Measurements from ENCODE around the gene GPR83. TPM values are rescaled to one million over a fixed set of nuclear protein-coding genes. Genes with fewer than 3 reads are reported as not detected.

The GPR83 gene
- total and polyA plus RNA-seq, 10 of the 15 experiments (the other 5 are each of a cell fraction or from before 2014, with no cell fraction given): 0.03 to 0.19 (median 0.05) TPM; not detected in 7

- no peak for TF ChIP-seq PML (IDR thresholded peaks at IDR 0.05; ENCODE audit: low read length)
- TF ChIP-seq CTCF (IDR thresholded peaks at IDR 0.05 in 2 of 3, conservative IDR thresholded peaks at IDR 0.05 in 1 of 3; ENCODE audit: control insufficient read depth in 2 of 3, extremely low read depth in 1 of 3, insufficient read depth in 1 of 3, low read depth in 3 of 3, low read length in 3 of 3): no peak
- TF ChIP-seq RBBP5 (conservative IDR thresholded peaks at IDR 0.05): no peak
- no peak for TF ChIP-seq RUNX3 (IDR thresholded peaks at IDR 0.05; ENCODE audit: low read length)
- no peak for TF ChIP-seq EED (IDR thresholded peaks at IDR 0.05; ENCODE audit: low read depth)
- TF ChIP-seq MLLT1 (IDR thresholded peaks at IDR 0.05): no peak
- no peak for TF ChIP-seq FOS (IDR thresholded peaks at IDR 0.05; ENCODE audit: borderline replicate concordance, extremely low read depth, insufficient read length)
- no peak for TF ChIP-seq ZNF687 (IDR thresholded peaks at IDR 0.05)
- no peak for TF ChIP-seq SMC3 (IDR thresholded peaks at IDR 0.05; ENCODE audit: borderline replicate concordance, low read length)
- TF ChIP-seq IRF3 (IDR thresholded peaks at IDR 0.05): no peak
- TF ChIP-seq EP300 (IDR thresholded peaks at IDR 0.05; ENCODE audit: borderline replicate concordance in 1 of 2, control insufficient read depth in 1 of 2, low read depth in 2 of 2, low read length in 2 of 2): no peak
- TF ChIP-seq CBX5 (IDR thresholded peaks at IDR 0.05; ENCODE audit: low read depth): no peak
- TF ChIP-seq HSF1 (IDR thresholded peaks at IDR 0.05; ENCODE audit: low read depth, low read length): no peak
- Histone ChIP-seq H3K4me1 (ENCODE audit: control insufficient read depth, insufficient read depth, low read length) (no peaks in the 10 kb centered on the region), H3K9me3 (replicated peaks; ENCODE audit: control insufficient read depth, insufficient read depth, low read length) (no peaks in the 10 kb centered on the region), H2AFZ (ENCODE audit: control insufficient read depth, low read depth, low read length) (no peak overlapping the region), H4K20me1 (ENCODE audit: control insufficient read depth, insufficient read depth) (no peaks in the 10 kb centered on the region), H3K4me2 (ENCODE audit: control insufficient read depth, insufficient read depth) (no peak overlapping the region), H3K9ac (ENCODE audit: control insufficient read depth, insufficient read depth, low read length) (no peak overlapping the region), H3K27me3 (replicated peaks in 1 of 2; ENCODE audit: control insufficient read depth in 2 of 2, insufficient read depth in 2 of 2, low read length in 1 of 2) (no peaks in the 10 kb centered on the region), H3K27ac (ENCODE audit: control insufficient read depth, insufficient read depth) (no peak overlapping the region), H3K4me3 (no peak overlapping the region), H3K36me3 (ENCODE audit: control insufficient read depth in 2 of 2, insufficient read depth in 2 of 2, low read length in 1 of 2) (no peaks in the 10 kb centered on the region), H3K79me2 (ENCODE audit: control insufficient read depth, insufficient read depth, low read length) (no peaks in the 10 kb centered on the region)
- intact Hi-C loops (cut with micrococcal nuclease; ENCODE audit: unreplicated experiment): no loop called here
- in situ Hi-C loops (cut with MboI): no loop called here
- RAD21 ChIA-PET (ENCODE audit: unreplicated experiment): interaction anchor here (1.0 kb wide), 1 partner anchor 9 kb away, joined by 3 read pairs; no protein-coding TSS in a partner anchor
- POLR2A ChIA-PET: no interaction called here
- DNase-seq (ENCODE audit: low read depth, low spot score): no peak
- no peak for ATAC-seq
- WGBS (ENCODE audit: insufficient coverage, insufficient replicate concordance, low lambda C conversion rate, missing lambda C conversion rate): 66% methylated on average over 6 of the region's 6 CpGs
- CTCF ChIA-PET: interaction anchor here (0.6 to 1.5 kb wide), 3 partner anchors 152 to 267 kb away, joined by 3 to 4 read pairs (median 3); no protein-coding TSS in a partner anchor
- SMC1A ChIA-PET (ENCODE audit: uncharacterized antibody, unreplicated experiment): interaction anchor here (0.9 kb wide), 1 partner anchor 152 kb away, joined by 4 read pairs; no protein-coding TSS in a partner anchor
- no TSS peak for BruUV-seq (replicated peaks)
- no peak for FAIRE-seq
Measured at GRCh38 chr11:94336033-94336432, 65.2 kb downstream of the GPR83 start.
